GM23248 (cell line): ENCODE data around the gene ULK4.

Experiments used
- EZH2 ChIP-seq: fragments of 200-600 bp; sonication (generic); IDR thresholded peaks from 2 replicates; pipeline ENCODE4 v1.6.1; 2018; ENCODE audit warnings: antibody characterized with exemption, mild to moderate bottlenecking; ENCODE audit not compliant: insufficient read depth, poor library complexity, severe bottlenecking
- EZH2phosphoT487 ChIP-seq: fragments of 200-600 bp; sonication (generic); IDR thresholded peaks from 2 replicates; pipeline ENCODE4 v1.6.1; 2018; ENCODE audit warnings: antibody characterized with exemption, moderate library complexity, mild to moderate bottlenecking, low read depth; ENCODE audit not compliant: insufficient read depth

DNA sequence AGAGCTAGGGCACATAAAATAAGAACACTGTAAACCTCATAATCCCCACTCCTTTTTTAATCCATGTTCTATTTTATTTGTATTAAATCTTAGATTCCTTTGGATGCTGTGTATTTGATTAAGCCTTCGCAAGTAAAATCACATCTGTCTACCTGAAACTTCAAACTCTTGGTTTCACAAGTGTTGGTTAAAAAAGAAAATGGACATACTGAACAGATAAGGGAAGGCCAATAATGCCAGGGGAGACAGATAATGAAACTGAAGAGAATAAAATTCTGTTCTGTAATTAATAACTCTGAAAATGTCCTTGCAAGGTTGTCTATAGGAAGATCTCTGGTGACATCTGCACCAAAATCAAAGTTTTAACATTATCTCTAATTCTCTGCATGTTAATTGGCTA is 114.2 kb downstream of the ULK4 start:
- TF ChIP-seq EZH2 (no peak), EZH2phosphoT487 (no peak)
